Measurements from ENCODE around the gene SP3.

The SP3 gene

GRCh38 chr2:173983391-173983871, 18.3 kb upstream of the SP3 start:
- TF ChIP-seq CTCF (IDR thresholded peaks at IDR 0.05; ENCODE audit: control extremely low read depth, extremely low read depth, low read depth, missing control alignments): no peak
- POLR2A ChIA-PET: no interaction called here
- DNase-seq (ENCODE audit: extremely low spot score): no peak
- CTCF ChIA-PET: interaction anchor here (1.0 kb wide), 1 partner anchor 14 kb away, joined by 3 read pairs; no protein-coding TSS in a partner anchor

- DNase-seq (ENCODE audit: extremely low spot score): no peak
- ChIA-PET CTCF (interaction anchor here (1.0 kb wide), 1 partner anchor 14 kb away, joined by 3 read pairs; no protein-coding TSS in a partner anchor), POLR2A (no interaction called here)
- no peak for TF ChIP-seq CTCF (IDR thresholded peaks at IDR 0.05; ENCODE audit: control extremely low read depth, extremely low read depth, low read depth, missing control alignments)
Measured at GRCh38 chr2:173982918-173983317, 17.7 kb upstream of the SP3 start.

- DNase-seq (ENCODE audit: extremely low spot score): no peak
- ChIA-PET CTCF (no interaction called here), POLR2A (no interaction called here)
- no peak for TF ChIP-seq CTCF (IDR thresholded peaks at IDR 0.05; ENCODE audit: control extremely low read depth, extremely low read depth, low read depth, missing control alignments)
Measured at GRCh38 chr2:173982182-173982714, 17.1 kb upstream of the SP3 start.

- ChIA-PET POLR2A (no interaction called here), CTCF (no interaction called here)
- no peak for DNase-seq (ENCODE audit: extremely low spot score)
- TF ChIP-seq CTCF (IDR thresholded peaks at IDR 0.05; ENCODE audit: control extremely low read depth, extremely low read depth, low read depth, missing control alignments): no peak
Measured at GRCh38 chr2:173981520-173981919, 16.3 kb upstream of the SP3 start.

GRCh38 chr2:173979751-173980351, 14.7 kb upstream of the SP3 start:
- DNase-seq (ENCODE audit: extremely low spot score): no peak
- ChIA-PET CTCF (no interaction called here), POLR2A (no interaction called here)
- TF ChIP-seq CTCF (IDR thresholded peaks at IDR 0.05; ENCODE audit: control extremely low read depth, extremely low read depth, low read depth, missing control alignments): no peak

- no peak for TF ChIP-seq CTCF (IDR thresholded peaks at IDR 0.05; ENCODE audit: control extremely low read depth, extremely low read depth, low read depth, missing control alignments)
- CTCF ChIA-PET: interaction anchor here (2.1 kb wide), 1 partner anchor 8 kb away, joined by 5 read pairs; no protein-coding TSS in a partner anchor
- POLR2A ChIA-PET: no interaction called here
- DNase-seq (ENCODE audit: extremely low spot score): no peak
Measured at GRCh38 chr2:173978447-173978846, 13.3 kb upstream of the SP3 start.
